HepG2 (cell line): ENCODE results near the gene MTF1. TPM values are rescaled to one million over a fixed set of nuclear protein-coding genes. Genes with fewer than 3 reads are reported as not detected.

Experiments used
- ATAC-seq: fragments of 200-7000 bp; cut with Tn5 transposase; 3 replicates; pipeline ENCODE4 v1.9.1; 2020; ENCODE audit warnings: mild to moderate bottlenecking, moderate library complexity
- BruUV-seq: library from RNA; stranded (reverse); fragments of 400-500 nt; replicated peaks from 2 replicates; lab custom pipeline; 2021; lab: Mats Ljungman, UMichigan
- CTCF ChIA-PET: fragments of 300-600 bp; formaldehyde crosslinking; extraction: SDS; loops from one replicate; lab custom pipeline; 2021; ENCODE audit warnings: low total read pairs, inconsistent platforms, low intra/inter-chr PET ratio; lab: Yijun Ruan, JAX
- POLR2A ChIA-PET: fragments of 350-600 bp; sonication (Branson Sonifier 250); formaldehyde crosslinking; loops from one replicate; lab custom pipeline; 2020; ENCODE audit warnings: antibody characterized with exemption, inconsistent platforms; lab: Yijun Ruan, JAX
- DNase-seq: peaks from one replicate; pipeline ENCODE4 v3.0.0-alpha.2; 2015; ENCODE audit warnings: low spot score
- FAIRE-seq: peaks from 3 replicates; lab custom pipeline; 2011; peaks lifted over from hg19 to GRCh38; lab: Jason Lieb, UNC
- H2AFZ ChIP-seq: one replicate; pipeline ENCODE4 v1.6.1; 2011; ENCODE audit warnings: low read length, inconsistent platforms
- H3K27ac ChIP-seq: fragments of 300-600 bp; 3 replicates; pipeline ENCODE4 v1.8.0; 2011; ENCODE audit warnings: mixed run types, mild to moderate bottlenecking, mixed read lengths, low read length, inconsistent platforms; ENCODE audit not compliant: insufficient read depth; ENCODE audit errors: extremely low read length
- H3K27me3 ChIP-seq, 2 experiments: fragments of 200-600 bp in 1 of 2; 2 replicates in 1 of 2; 3 replicates in 1 of 2; pipeline versions ENCODE4 v1.6.0 to v1.8.0; 2011; ENCODE audit warnings: low read length in 2 of 2, mild to moderate bottlenecking in 2 of 2, moderate library complexity in 2 of 2, inconsistent platforms in 1 of 2; ENCODE audit not compliant: insufficient read depth in 2 of 2, control insufficient read depth in 1 of 2
- H3K36me3 ChIP-seq, 2 experiments: fragments of 200-600 bp in 1 of 2; replicated peaks in 1 of 2; 2 replicates in 1 of 2; 3 replicates in 1 of 2; pipeline versions ENCODE4 v1.5.1 to v1.8.0; 2011; ENCODE audit warnings: low read length in 2 of 2, inconsistent platforms in 1 of 2; ENCODE audit not compliant: insufficient read depth in 2 of 2, control insufficient read depth in 1 of 2
- H3K4me1 ChIP-seq: 2 replicates; pipeline ENCODE4 v1.5.1; 2012; ENCODE audit warnings: low read length, inconsistent platforms; ENCODE audit not compliant: insufficient read depth
- H3K4me2 ChIP-seq: 2 replicates; pipeline ENCODE4 v1.6.0; 2011; ENCODE audit warnings: low read depth, low read length, inconsistent platforms
- H3K4me3 ChIP-seq, 3 experiments: fragments of 200-600 bp in 1 of 3; sonication (generic), shearing (Covaris generic) in 1 of 3; replicated peaks in 1 of 3; 2 replicates each; pipeline ENCODE4 v1.5.1; 2011 to 2016; ENCODE audit warnings: low read length in 3 of 3, inconsistent platforms in 2 of 3, low read depth in 2 of 3, mild to moderate bottlenecking in 2 of 3, control low read depth in 1 of 3, mixed read lengths in 1 of 3; ENCODE audit not compliant: insufficient read depth in 1 of 3
- H3K79me2 ChIP-seq: one replicate; pipeline ENCODE4 v1.6.1; 2011; ENCODE audit warnings: low read length, inconsistent platforms; ENCODE audit not compliant: insufficient read depth
- H3K9ac ChIP-seq: 2 replicates; pipeline ENCODE4 v1.6.0; 2011; ENCODE audit warnings: mild to moderate bottlenecking, low read depth, low read length, inconsistent platforms; ENCODE audit not compliant: insufficient read depth
- H3K9me3 ChIP-seq: 2 replicates; pipeline ENCODE4 v1.5.1; 2012; ENCODE audit warnings: mild to moderate bottlenecking, low read length
- H4K20me1 ChIP-seq: 2 replicates; pipeline ENCODE4 v1.6.0; 2011; ENCODE audit warnings: inconsistent platforms, mild to moderate bottlenecking, low read length, moderate library complexity; ENCODE audit not compliant: insufficient read depth
- ARNT ChIP-seq: fragments of 450-650 bp; IDR thresholded peaks from 2 replicates; pipeline ENCODE4 v1.6.1; 2017
- ATF6 ChIP-seq: sonication (generic); formaldehyde crosslinking; conservative IDR thresholded peaks from 2 replicates; pipeline ENCODE4 v1.4.0; 2020; ENCODE audit warnings: missing genetic modification reagents
- BHLHE40 ChIP-seq: IDR thresholded peaks from 2 replicates; pipeline ENCODE4 v1.6.1; 2011; ENCODE audit warnings: low read length, improper control_type of control experiment
- CTCF ChIP-seq: sonication (generic); formaldehyde crosslinking; IDR thresholded peaks from 2 replicates; pipeline ENCODE4 v1.5.0; 2020; ENCODE audit warnings: mild to moderate bottlenecking, missing genetic modification reagents, moderate library complexity
- GATAD2A ChIP-seq: IDR thresholded peaks from 2 replicates; pipeline ENCODE4 v1.6.1; 2016
- GLMP ChIP-seq: sonication (generic); formaldehyde crosslinking; IDR thresholded peaks from 2 replicates; pipeline ENCODE4 v1.9.0; 2021; ENCODE audit warnings: missing genetic modification reagents, mild to moderate bottlenecking, borderline replicate concordance
- JUNB ChIP-seq: sonication (generic); formaldehyde crosslinking; IDR thresholded peaks from 2 replicates; pipeline ENCODE4 v1.8.0; 2022; ENCODE audit warnings: missing genetic modification reagents, mild to moderate bottlenecking, borderline replicate concordance
- STAG1 ChIP-seq: sonication (generic); formaldehyde crosslinking; IDR thresholded peaks from 2 replicates; pipeline ENCODE4 v1.4.0; 2020; ENCODE audit warnings: missing genetic modification reagents
- U2AF1 ChIP-seq: fragments of 200-400 bp; formaldehyde crosslinking; optimal IDR thresholded peaks from 2 replicates; pipeline ENCODE3; 2017; ENCODE audit warnings: mild to moderate bottlenecking, low read depth, low read length
- ZBTB1 ChIP-seq: sonication (generic); formaldehyde crosslinking; IDR thresholded peaks from 2 replicates; pipeline ENCODE4 v1.4.0; 2020; ENCODE audit warnings: missing genetic modification reagents, borderline replicate concordance
- ZBTB34 ChIP-seq: sonication (generic); formaldehyde crosslinking; IDR thresholded peaks from 2 replicates; pipeline ENCODE4 v1.8.0; 2022; ENCODE audit warnings: mild to moderate bottlenecking, missing genetic modification reagents
- ZNF614 ChIP-seq: IDR thresholded peaks from 2 replicates; pipeline ENCODE4 v1.6.1; 2018; ENCODE audit warnings: missing biosample characterization, missing genetic modification reagents, inconsistent platforms, borderline replicate concordance
- WGBS: methylation state at CpG from one replicate; pipeline ENCODE4 v1.1.6; 2017; ENCODE audit warnings: low lambda C conversion rate; 5-methylcytosine and 5-hydroxymethylcytosine counted together
- in situ Hi-C: cut with HindIII; loops from 2 replicates; pipeline ENCODE4 v1.10.0; 2017; ENCODE audit warnings: low pct_unique_long_range_greater_than_20kb; ENCODE audit not compliant: extremely low pct_ligation_motif_present
- intact Hi-C: fragments of 100-400 bp; cut with micrococcal nuclease; formaldehyde crosslinking; loops from one replicate; pipeline ENCODE4 v1.10.0; 2022; ENCODE audit not compliant: unreplicated experiment
- polyA plus RNA-seq, 8 experiments: library from polyadenylated mRNA; depleted of rRNA in 3 of 8; stranded (reverse) in 7 of 8; unstranded in 1 of 8; fragments of >200 nt; fragmentation: Illumina TruSeq in 4 of 8; extraction: Trizol in 4 of 8; gene quantifications; 2 replicates each; pipeline versions ENCODE4 v1.2.1 to v1.2.3, GENCODE V29; 2011 to 2016; ENCODE audit warnings: low read depth in 4 of 8, missing spikeins in 1 of 8, mixed read lengths in 1 of 8; ENCODE audit not compliant: insufficient read depth in 1 of 8
- total RNA-seq, 5 experiments: library from RNA; depleted of rRNA; stranded (reverse); fragments of >200 nt; fragmentation: Illumina TruSeq; extraction: Trizol; gene quantifications; 2 replicates each; pipeline ENCODE4 v1.2.3, GENCODE V29; 2016; ENCODE audit warnings: low read depth in 1 of 5
- TF ChIP-seq, protein P1 (sequence below): sonication (generic); formaldehyde crosslinking; IDR thresholded peaks from 2 replicates; pipeline ENCODE4 v1.4.0; 2020; ENCODE audit warnings: missing genetic modification reagents

MTF1 gene
- total and polyA plus RNA-seq, 2 of the 13 experiments (the other 11 are each of a cell fraction or from before 2014, with no cell fraction given) = 2.4 to 3.3 TPM

GRCh38 chr1:37811027-37811655, 48.3 kb downstream of the MTF1 start:
- FAIRE-seq = peak; percentile 26
- BruUV-seq = no TSS peak
- peaks cover 15% of the 10 kb centered on the region for H3K79me2 ChIP-seq
- H3K27ac ChIP-seq = no peak overlapping the region
- intact Hi-C loops = loop anchor here (1.0 kb wide), 1 partner anchor 49 kb away; no protein-coding TSS in a partner anchor
- ChIA-PET POLR2A (no interaction called here), CTCF (interaction anchor here (1.4 kb wide), 1 partner anchor 49 kb away, joined by 6 read pairs; no protein-coding TSS in a partner anchor)
- H3K36me3 ChIP-seq = peaks cover 2 to 26% of the 10 kb centered on the region in 2 experiments; a peak in 4 of 5 replicates
- H3K4me2 ChIP-seq = no peak overlapping the region
- no peaks in the 10 kb centered on the region for H3K9me3 ChIP-seq
- H4K20me1 ChIP-seq = peaks cover 5% of the 10 kb centered on the region; the same call in 1 of the 2 replicates
- peaks cover 34% of the 10 kb centered on the region for H3K4me1 ChIP-seq
- no peak overlapping the region for H3K4me3 ChIP-seq
- peak; percentile 39 for ATAC-seq
- no peak overlapping the region for H3K9ac ChIP-seq
- 39% methylated on average over 7 of the region's 7 CpGs for WGBS
- H3K27me3 ChIP-seq = no peaks in the 10 kb centered on the region; a peak in 1 of 5 replicates
- DNase-seq = peak; percentile 78
- no peak overlapping the region for H2AFZ ChIP-seq
- in situ Hi-C loops = loop anchor here (5.0 kb wide), 1 partner anchor 46 kb away; the partner anchor contains the start of gene MTF1
- TF ChIP-seq, protein P1, sequence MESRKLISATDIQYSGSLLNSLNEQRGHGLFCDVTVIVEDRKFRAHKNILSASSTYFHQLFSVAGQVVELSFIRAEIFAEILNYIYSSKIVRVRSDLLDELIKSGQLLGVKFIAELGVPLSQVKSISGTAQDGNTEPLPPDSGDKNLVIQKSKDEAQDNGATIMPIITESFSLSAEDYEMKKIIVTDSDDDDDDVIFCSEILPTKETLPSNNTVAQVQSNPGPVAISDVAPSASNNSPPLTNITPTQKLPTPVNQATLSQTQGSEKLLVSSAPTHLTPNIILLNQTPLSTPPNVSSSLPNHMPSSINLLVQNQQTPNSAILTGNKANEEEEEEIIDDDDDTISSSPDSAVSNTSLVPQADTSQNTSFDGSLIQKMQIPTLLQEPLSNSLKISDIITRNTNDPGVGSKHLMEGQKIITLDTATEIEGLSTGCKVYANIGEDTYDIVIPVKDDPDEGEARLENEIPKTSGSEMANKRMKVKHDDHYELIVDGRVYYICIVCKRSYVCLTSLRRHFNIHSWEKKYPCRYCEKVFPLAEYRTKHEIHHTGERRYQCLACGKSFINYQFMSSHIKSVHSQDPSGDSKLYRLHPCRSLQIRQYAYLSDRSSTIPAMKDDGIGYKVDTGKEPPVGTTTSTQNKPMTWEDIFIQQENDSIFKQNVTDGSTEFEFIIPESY (CRISPR knock-in tag) = peak; percentile 42; the same call in 1 of the 2 replicates
- TF ChIP-seq ATF6 (CRISPR knock-in tag) (no peak), JUNB (CRISPR knock-in tag) (no peak), ZBTB34 (CRISPR knock-in tag) (no peak), ZNF614 (CRISPR knock-in tag) (0 out of 2 replicates have a peak, but pooled peaks have one; percentile 55), CTCF (peak; percentile 65), GATAD2A (CRISPR knock-in tag) (peak; percentile 34; the same call in 1 of the 2 replicates), GLMP (CRISPR knock-in tag) (no peak), STAG1 (peak; percentile 53), ARNT (no peak), ZBTB1 (CRISPR knock-in tag) (no peak), U2AF1 (no peak), BHLHE40 (0 out of 2 replicates have a peak, but pooled peaks have one; percentile 25)
